HepG2 (cell line): ENCODE data around the gene INAFM2. TPM values are rescaled to one million over a fixed set of nuclear protein-coding genes. Genes with fewer than 3 reads are reported as not detected.

Experiments
- ARID5B ChIP-seq: IDR thresholded peaks from 2 replicates; pipeline ENCODE4 v1.4.0; 2020; ENCODE audit warnings: mild to moderate bottlenecking, missing genetic modification reagents
- ATF7 ChIP-seq, 2 experiments: fragments of 450-650 bp in 1 of 2; sonication (generic) in 1 of 2; formaldehyde crosslinking in 1 of 2; IDR thresholded peaks; 2 replicates each; pipeline versions ENCODE4 v1.4.0 to v1.6.1; 2016 to 2020; ENCODE audit warnings: antibody characterized with exemption in 1 of 2, mild to moderate bottlenecking in 1 of 2, missing genetic modification reagents in 1 of 2
- HNF1A ChIP-seq, 2 experiments: sonication (generic) in 1 of 2; formaldehyde crosslinking in 1 of 2; IDR thresholded peaks; 2 replicates each; pipeline versions ENCODE4 v1.4.0 to v1.6.1; 2016 to 2020; ENCODE audit warnings: borderline replicate concordance in 1 of 2, low read depth in 1 of 2, mild to moderate bottlenecking in 1 of 2, missing genetic modification reagents in 1 of 2
- KDM3A ChIP-seq: IDR thresholded peaks from 2 replicates; pipeline ENCODE4 v1.6.1; 2018; ENCODE audit warnings: low read depth, missing compliant biosample characterization
- KMT2B ChIP-seq: IDR thresholded peaks from 2 replicates; pipeline ENCODE4 v1.6.1; 2016; ENCODE audit warnings: missing genetic modification reagents, missing compliant biosample characterization
- MAZ ChIP-seq, 2 experiments: sonication (generic) in 1 of 2; formaldehyde crosslinking in 1 of 2; IDR thresholded peaks; 2 replicates each; pipeline versions ENCODE4 v1.5.0 to v1.6.1; 2012 to 2020; ENCODE audit warnings: low read depth in 2 of 2, mild to moderate bottlenecking in 2 of 2, borderline replicate concordance in 1 of 2, improper control_type of control experiment in 1 of 2, low read length in 1 of 2, missing genetic modification reagents in 1 of 2, moderate library complexity in 1 of 2
- MZF1 ChIP-seq: sonication (generic); formaldehyde crosslinking; IDR thresholded peaks from 2 replicates; pipeline ENCODE4 v1.8.1; 2023; ENCODE audit warnings: mild to moderate bottlenecking, missing genetic modification reagents, borderline replicate concordance
- PRMT3 ChIP-seq: sonication (generic); formaldehyde crosslinking; IDR thresholded peaks from 2 replicates; pipeline ENCODE4 v1.8.1; 2022; ENCODE audit warnings: low read depth, mild to moderate bottlenecking, moderate library complexity, missing genetic modification reagents, borderline replicate concordance
- SP5 ChIP-seq: IDR thresholded peaks from 2 replicates; pipeline ENCODE4 v1.6.1; 2016; ENCODE audit warnings: low read depth, borderline replicate concordance
- SRY ChIP-seq: sonication (generic); formaldehyde crosslinking; IDR thresholded peaks from 2 replicates; pipeline ENCODE4 v1.8.0; 2022; ENCODE audit warnings: mild to moderate bottlenecking, missing genetic modification reagents
- TBX3 ChIP-seq: fragments of 450-650 bp; IDR thresholded peaks from 2 replicates; pipeline ENCODE4 v1.6.1; 2017; ENCODE audit warnings: antibody characterized with exemption, mild to moderate bottlenecking, inconsistent platforms, borderline replicate concordance
- ZFP36L2 ChIP-seq: sonication (generic); formaldehyde crosslinking; IDR thresholded peaks from 2 replicates; pipeline ENCODE4 v1.4.0; 2020; ENCODE audit warnings: missing genetic modification reagents
- ZFP90 ChIP-seq: sonication (generic); formaldehyde crosslinking; IDR thresholded peaks from 2 replicates; pipeline ENCODE4 v1.8.0; 2022; ENCODE audit warnings: missing genetic modification reagents, mild to moderate bottlenecking, inconsistent platforms, borderline replicate concordance
- polyA plus RNA-seq, 8 experiments: library from polyadenylated mRNA; depleted of rRNA in 3 of 8; stranded (reverse) in 7 of 8; unstranded in 1 of 8; fragments of >200 nt; fragmentation: Illumina TruSeq in 4 of 8; extraction: Trizol in 4 of 8; gene quantifications; 2 replicates each; pipeline versions ENCODE4 v1.2.1 to v1.2.3, GENCODE V29; 2011 to 2016; ENCODE audit warnings: low read depth in 4 of 8, missing spikeins in 1 of 8, mixed read lengths in 1 of 8; ENCODE audit not compliant: insufficient read depth in 1 of 8
- total RNA-seq, 5 experiments: library from RNA; depleted of rRNA; stranded (reverse); fragments of >200 nt; fragmentation: Illumina TruSeq; extraction: Trizol; gene quantifications; 2 replicates each; pipeline ENCODE4 v1.2.3, GENCODE V29; 2016; ENCODE audit warnings: low read depth in 1 of 5
- TF ChIP-seq, protein P1 (sequence below): conservative IDR thresholded peaks from 2 replicates; pipeline ENCODE4 v1.6.1; 2018; ENCODE audit warnings: missing genetic modification reagents
- TF ChIP-seq, protein P2 (sequence below): sonication (generic); formaldehyde crosslinking; IDR thresholded peaks from 2 replicates; pipeline ENCODE4 v1.8.0; 2022; ENCODE audit warnings: missing genetic modification reagents, mild to moderate bottlenecking, inconsistent platforms, borderline replicate concordance

INAFM2 gene
- total and polyA plus RNA-seq, 2 of the 13 experiments (the other 11 are each of a cell fraction or from before 2014, with no cell fraction given), result 5.5 to 6.5 TPM

- TF ChIP-seq SP5, result 0 out of 2 replicates have a peak, but pooled peaks have one; percentile 27
- TF ChIP-seq ATF7 (IDR thresholded peaks at IDR 0.05), result no peak
- no peak for TF ChIP-seq ATF7 (CRISPR knock-in tag; IDR thresholded peaks at IDR 0.05)
- TF ChIP-seq, protein P1, sequence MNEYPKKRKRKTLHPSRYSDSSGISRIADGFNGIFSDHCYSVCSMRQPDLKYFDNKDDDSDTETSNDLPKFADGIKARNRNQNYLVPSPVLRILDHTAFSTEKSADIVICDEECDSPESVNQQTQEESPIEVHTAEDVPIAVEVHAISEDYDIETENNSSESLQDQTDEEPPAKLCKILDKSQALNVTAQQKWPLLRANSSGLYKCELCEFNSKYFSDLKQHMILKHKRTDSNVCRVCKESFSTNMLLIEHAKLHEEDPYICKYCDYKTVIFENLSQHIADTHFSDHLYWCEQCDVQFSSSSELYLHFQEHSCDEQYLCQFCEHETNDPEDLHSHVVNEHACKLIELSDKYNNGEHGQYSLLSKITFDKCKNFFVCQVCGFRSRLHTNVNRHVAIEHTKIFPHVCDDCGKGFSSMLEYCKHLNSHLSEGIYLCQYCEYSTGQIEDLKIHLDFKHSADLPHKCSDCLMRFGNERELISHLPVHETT, result peak; percentile 92
- TF ChIP-seq MZF1 (CRISPR knock-in tag), result no peak
- TF ChIP-seq ZFP36L2 (CRISPR knock-in tag), result no peak
- TF ChIP-seq, protein P2, sequence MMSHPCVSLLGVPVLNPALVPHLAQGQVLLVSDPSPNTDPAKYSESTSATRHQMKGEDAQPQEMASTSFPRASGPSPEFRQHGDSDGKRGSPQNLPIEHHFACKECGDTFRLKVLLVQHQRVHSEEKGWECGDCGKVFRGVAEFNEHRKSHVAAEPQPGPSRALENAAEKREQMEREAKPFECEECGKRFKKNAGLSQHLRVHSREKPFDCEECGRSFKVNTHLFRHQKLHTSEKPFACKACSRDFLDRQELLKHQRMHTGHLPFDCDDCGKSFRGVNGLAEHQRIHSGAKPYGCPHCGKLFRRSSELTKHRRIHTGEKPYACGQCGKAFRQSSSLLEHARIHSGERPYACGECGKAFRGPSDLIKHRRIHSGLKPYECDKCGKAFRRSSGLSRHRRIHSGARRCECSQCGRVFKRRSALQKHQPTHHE (CRISPR knock-in tag), result peak; percentile 97; the same call in 1 of the 2 replicates
- no peak for TF ChIP-seq HNF1A (IDR thresholded peaks at IDR 0.05; ENCODE audit: low read depth)
- TF ChIP-seq HNF1A (CRISPR knock-in tag; IDR thresholded peaks at IDR 0.05; ENCODE audit: borderline replicate concordance), result peak; percentile 70; the same call in 1 of the 2 replicates
- peak; percentile 95; the same call in 1 of the 2 replicates for TF ChIP-seq ZFP90 (CRISPR knock-in tag)
- TF ChIP-seq SRY, result peak; percentile 96
- TF ChIP-seq MAZ (IDR thresholded peaks at IDR 0.05; ENCODE audit: borderline replicate concordance, low read depth, low read length), result peak; percentile 88
- TF ChIP-seq MAZ (CRISPR knock-in tag; IDR thresholded peaks at IDR 0.05; ENCODE audit: low read depth), result peak; percentile 87
- no peak for TF ChIP-seq TBX3
- TF ChIP-seq ARID5B (CRISPR knock-in tag), result peak; percentile 71
- TF ChIP-seq KDM3A, result no peak
- TF ChIP-seq PRMT3 (CRISPR knock-in tag), result peak; percentile 96
- TF ChIP-seq KMT2B (CRISPR knock-in tag), result peak; percentile 86
Observed at GRCh38 chr15:40367686-40368611, 44.5 kb downstream of the INAFM2 start (continued).
